HPDE6-E6E7 (cell line): ENCODE measurements around the gene SLC17A5.
A peak's percentile ranks its signal among the peaks of the same experiment; 100 is the strongest.
"Not testable (repeated sequence)": the region's sequence is repeated elsewhere in the genome, so short reads cannot be mapped to it uniquely, and the experiment has no call there.

Source experiments
- DNase-seq: peaks from one replicate; pipeline ENCODE4 v3.0.0; 2011; ENCODE audit warnings: missing footprints; ENCODE audit errors: extremely low spot score

SLC17A5 gene, protein sequence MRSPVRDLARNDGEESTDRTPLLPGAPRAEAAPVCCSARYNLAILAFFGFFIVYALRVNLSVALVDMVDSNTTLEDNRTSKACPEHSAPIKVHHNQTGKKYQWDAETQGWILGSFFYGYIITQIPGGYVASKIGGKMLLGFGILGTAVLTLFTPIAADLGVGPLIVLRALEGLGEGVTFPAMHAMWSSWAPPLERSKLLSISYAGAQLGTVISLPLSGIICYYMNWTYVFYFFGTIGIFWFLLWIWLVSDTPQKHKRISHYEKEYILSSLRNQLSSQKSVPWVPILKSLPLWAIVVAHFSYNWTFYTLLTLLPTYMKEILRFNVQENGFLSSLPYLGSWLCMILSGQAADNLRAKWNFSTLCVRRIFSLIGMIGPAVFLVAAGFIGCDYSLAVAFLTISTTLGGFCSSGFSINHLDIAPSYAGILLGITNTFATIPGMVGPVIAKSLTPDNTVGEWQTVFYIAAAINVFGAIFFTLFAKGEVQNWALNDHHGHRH

DNA sequence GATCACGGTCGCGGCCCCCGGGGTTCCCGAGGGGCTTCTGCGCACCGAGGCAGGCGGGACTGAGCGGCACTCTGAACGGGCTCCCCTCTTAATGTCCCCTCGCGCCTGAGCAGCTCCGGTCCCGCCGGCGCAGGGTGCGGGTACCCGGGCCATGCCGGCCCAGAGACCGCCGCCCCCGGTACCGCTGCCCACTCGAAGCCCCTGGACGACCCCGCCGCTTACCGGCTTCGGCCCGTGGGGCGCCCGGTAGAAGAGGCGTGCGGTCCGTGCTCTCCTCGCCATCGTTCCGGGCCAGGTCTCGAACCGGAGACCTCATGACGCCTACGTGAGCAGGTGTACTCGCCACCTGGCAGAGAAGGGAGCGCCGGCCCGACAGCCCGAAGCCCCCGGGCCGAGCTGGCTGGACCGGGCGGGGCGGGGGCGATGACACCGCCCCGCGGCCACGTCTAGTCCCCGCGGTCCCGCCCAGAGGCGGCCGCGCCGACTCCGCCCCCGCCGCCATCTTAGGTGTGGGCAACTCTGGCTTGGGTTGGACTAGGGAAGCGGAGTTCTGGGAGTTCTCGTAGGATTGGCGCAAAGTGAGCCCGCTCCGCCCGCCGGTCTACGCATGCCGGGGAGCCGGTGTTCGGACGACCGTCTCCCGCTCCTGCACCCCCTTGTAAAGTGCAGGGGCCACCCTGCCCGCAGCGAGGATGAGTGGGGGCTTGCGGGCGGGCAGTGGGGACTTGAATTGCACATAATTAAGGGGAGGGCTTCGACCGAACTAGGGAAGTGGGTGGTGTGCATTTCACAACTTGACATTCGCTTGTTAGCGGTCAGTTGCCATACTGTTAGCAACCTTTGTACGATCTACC, at the start of gene SLC17A5:
Gene SLC17A5 (minus strand): TSS at position 422 of the 854 bp plus-strand sequence. CDS start 106 bp downstream, at position 316.
- DNase-seq = peak; percentile 89

DNA sequence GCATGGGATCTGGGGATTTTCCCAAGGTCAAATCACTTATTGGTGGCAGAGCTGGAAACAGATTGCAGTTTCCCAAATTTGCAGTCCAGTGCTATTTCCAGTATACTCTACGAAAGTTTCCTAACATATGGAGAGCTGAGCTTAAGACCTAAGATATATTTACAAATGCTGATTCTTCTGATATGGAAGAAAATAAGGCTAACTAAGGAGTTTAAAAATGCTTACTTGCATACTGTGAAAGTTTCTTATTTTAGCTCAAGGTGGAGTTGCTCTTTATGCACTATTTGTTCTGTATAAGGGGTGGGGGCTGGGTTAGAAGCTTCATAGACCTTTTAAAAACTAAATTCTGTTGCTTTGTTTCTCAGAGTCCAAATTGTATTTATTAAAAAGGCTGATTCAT, 49.7 kb upstream of the SLC17A5 start:
- no peak for DNase-seq

- no peak for DNase-seq
Observed at GRCh38 chr6:73702444-73702843, 48.7 kb upstream of the SLC17A5 start.

DNA sequence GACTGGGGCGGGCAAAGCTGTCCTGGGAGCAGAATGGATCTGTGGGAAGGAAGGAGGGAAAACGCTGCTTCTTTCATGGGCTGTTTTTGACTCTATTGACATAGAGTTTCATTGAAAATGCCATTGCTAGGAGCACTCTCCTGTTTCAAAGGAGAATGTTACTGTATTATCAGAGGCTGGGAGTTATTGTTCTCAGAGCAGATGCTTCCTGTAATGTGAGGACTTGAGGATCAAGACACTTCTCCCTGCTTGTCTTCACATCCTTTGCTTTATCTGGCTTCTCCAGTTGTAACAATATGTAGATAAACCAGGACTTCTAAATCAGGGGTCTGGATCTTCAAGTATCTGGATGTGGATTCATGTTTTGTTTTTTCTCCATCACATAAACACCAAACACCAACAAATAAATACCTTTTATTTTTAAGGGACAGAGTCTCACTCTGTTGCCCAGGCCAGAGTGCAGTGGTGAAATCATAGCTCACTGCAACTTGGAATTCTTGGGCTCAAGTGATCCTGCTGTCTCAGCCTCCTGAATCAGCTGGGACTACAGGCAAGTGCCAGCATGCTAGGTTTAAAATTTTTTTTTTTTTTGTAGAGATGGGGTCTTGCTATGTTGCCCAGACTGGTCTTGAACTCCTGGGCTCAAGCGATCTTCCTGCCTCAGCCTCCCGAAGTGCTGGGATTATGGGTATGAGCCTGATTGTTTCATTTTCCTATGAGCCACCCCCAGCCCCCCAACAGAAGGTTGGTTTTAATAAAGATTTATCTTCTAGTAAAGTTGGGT, 46.1 kb upstream of the SLC17A5 start:
- DNase-seq = no peak

DNA sequence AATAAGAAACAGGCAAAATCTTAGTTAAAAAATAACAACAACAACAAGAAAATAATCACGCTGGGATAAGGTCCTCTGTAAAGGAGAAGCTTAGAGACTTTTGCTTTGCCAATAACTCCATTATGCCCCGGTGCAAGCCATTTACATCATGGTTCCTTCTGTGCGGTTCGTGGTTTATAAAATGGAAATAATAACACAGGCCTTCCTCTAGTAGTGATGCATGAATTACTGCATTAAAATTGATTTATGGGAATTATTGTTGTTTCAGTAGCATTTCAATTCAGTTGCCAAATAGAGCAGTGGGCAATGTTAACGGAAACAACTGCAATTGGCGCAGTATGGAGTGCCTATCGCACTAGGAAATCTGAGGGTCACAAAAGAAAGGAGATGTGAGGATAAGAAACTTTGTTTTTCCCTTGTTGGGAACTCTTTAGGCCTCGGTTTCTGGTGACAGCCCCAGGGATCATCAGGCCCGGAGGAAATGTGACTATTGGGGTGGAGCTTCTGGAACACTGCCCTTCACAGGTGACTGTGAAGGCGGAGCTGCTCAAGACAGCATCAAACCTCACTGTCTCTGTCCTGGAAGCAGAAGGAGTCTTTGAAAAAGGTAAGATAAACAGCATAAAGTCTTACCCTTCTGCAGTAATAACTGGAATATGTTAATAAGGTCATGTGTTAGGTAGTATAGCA, 43.3 kb upstream of the SLC17A5 start:
- DNase-seq = no peak

DNA sequence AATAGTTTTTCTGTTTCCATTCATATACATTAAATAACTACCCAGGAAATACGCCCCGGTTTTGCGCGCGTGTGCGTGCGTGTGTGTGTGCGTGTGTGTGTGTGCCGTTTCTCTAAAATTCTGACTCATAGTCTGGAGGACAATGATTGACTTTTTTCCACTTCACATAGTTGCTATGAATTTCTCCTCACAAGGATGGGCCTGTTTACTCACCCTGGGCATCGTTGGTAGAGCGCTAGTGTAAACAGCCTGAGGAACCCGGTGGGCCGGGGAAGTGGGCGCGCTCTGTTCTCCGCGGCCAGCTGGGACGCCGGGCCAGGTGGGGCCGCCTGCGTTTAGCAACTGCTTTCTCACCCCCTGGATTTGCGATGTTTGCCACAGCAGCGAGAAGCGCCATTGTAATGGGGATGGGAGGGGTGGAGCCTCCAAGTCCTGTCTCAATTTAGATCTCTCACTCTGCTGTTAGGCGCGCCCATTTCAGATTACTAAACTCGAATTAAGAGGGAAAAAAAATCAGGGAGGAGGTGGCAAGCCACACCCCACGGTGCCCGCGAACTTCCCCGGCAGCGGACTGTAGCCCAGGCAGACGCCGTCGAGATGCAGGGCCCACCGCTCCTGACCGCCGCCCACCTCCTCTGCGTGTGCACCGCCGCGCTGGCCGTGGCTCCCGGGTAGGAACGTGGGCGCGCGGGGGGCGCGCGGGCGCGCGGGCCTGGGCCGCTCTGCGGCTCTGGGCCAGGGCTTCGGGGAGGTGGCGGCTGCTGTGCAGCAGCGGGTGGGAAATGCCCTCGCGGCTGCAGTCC, 42.0 kb upstream of the SLC17A5 start, which contains the start of gene CD109:
Gene CD109 (plus strand): TSS at position 585 of the 803 bp plus-strand sequence. CDS start 13 bp downstream, at position 598.
- DNase-seq = peak; percentile 67

- DNase-seq = no peak
Observed at GRCh38 chr6:73694711-73695411, 41.1 kb upstream of the SLC17A5 start.

DNA sequence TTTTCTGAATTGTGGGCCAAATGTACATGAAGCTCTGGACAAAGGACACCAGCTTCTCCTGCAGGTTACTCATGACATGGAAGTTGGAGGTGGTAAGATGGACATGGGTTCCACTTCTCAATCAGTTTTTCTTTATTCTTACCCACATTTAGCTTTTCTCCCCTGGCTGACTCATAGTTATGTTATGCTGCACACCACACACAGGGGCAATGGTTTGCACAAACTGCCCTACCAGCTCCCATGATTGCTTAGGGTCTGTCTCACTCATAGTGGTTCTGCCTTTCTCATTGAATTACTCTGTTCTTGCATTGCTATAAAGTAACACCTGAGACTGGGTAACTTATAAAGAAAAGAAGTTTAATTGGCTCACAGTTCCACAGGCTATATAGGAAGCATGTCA, 37.7 kb upstream of the SLC17A5 start:
- no peak for DNase-seq

DNA sequence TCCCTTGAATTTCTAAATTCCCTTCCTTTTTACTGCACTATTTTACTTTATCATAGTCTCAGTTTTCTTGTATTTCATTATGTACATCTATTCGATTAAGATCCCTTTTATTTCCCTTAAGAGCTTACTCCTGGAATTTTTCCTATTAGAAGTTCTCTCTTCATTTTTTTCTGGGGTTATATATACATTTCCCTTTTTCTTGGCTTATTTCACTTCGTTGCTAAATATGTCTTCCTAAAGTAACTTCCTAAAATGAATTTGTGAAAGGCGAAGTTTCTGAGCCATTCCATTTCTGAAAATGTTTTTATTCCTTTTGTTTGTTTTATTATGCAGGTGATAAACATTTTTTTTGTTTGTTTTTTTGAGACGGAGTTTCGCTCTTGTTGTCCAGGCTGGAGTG, 36.3 kb upstream of the SLC17A5 start:
- DNase-seq = no peak

DNA sequence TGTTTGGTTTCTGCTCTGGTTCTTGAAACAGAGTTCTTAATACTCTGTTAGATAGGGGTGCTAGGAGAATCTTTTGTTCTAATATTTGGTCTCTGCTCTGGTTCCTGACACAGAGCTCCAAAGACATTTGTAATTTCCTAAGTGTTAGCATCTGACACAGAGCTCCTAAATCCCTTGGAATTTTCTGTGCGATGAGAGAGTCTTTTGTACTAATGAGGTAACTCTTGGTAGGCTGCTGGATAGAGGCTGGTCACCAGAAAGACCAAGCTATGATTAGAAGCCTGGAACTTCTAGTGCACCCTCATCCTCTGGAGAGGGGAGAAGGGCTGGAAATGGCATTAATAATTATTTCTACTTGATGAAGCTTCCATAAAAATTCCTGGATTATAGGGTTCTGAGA, 34.6 kb upstream of the SLC17A5 start:
- no peak for DNase-seq

DNA sequence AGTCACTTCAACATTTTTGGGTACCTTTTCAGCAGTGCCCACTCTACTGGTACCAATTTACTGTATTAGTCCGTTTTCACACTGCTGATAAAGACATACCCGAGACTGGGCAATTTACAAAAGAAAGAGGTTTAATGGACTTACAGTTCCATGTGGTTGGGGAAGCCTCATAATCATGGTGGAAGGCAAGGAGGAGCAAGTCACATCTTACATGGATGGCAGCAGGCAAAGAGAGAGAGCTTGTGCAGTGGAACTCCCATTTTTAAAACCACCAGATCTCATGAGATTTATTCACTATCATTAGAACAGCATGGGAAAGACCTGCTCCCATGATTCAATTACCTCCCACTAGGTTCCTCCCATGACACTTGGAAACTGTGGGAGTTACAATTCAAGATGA, 29.8 kb upstream of the SLC17A5 start:
- DNase-seq = not testable (repeated sequence)

- no peak for DNase-seq
Observed at GRCh38 chr6:73680289-73680918, 26.6 kb upstream of the SLC17A5 start.

- not testable (repeated sequence) for DNase-seq
Observed at GRCh38 chr6:73679846-73680245, 26.1 kb upstream of the SLC17A5 start.

DNA sequence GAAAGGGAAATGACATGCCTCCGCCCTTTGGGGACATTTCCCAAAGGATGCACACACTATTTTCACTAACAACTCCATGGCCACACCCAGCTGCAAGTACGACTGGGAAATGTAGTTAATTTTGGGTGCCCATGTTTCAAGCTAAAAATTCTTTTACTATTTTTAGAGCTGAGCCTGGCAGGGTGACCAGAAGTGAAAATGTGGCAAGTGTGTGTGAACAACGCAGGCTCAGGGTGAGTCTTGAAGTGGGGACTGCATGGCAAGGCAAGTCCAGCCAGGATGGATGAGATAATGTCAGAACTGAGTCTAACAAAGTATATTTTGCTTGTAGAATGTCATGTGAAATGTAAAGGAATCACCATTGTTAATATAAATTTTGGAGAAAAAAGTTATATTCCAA, 25.2 kb upstream of the SLC17A5 start:
- no peak for DNase-seq

- DNase-seq = no peak
Observed at GRCh38 chr6:73675466-73676098, 21.8 kb upstream of the SLC17A5 start.

- DNase-seq = no peak
Observed at GRCh38 chr6:73671911-73672685, 18.3 kb upstream of the SLC17A5 start.

DNA sequence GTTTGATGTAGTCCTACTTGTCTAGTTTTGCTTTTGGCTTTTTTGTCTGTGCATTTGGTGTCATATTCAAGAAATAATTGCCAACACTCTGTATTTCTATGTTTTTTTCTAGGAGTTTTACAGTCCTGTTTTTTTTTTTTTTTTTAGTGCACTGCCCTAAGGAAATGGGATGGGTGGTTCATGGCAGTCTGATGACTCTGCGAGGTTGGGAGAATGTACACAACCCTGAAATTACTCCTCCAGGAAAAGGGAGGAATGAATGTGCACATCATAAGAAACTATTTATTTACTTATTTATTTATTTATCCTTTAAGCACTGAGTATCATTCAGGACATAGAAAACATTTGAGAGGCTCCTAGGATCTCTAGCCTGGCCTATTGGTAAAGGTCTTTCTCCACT, 15.2 kb upstream of the SLC17A5 start:
- DNase-seq = no peak

DNA sequence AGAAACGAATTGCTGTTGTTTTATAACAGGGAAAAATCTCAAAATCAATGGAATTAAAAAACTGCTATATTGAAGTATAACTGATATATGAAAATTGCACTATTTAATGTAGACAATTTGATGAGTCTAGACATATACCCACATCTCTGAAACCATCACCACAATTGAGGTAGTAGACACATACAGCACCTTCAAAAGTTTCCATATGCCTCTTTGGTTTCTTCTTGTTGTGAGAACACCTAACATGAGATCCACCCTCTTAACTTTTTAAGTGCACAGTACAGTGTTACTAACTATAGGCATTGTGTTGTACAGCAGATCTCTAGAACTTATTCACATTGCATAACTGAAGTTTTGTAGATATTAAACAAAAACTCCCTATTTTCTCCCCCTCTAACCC, 14.0 kb upstream of the SLC17A5 start:
- DNase-seq = no peak
